HPDE6-E6E7 (cell line): ENCODE data around the gene KNCN.

Experiments
- DNase-seq: peaks from one replicate; pipeline ENCODE4 v3.0.0; 2011; ENCODE audit warnings: missing footprints; ENCODE audit errors: extremely low spot score

KNCN gene

DNA sequence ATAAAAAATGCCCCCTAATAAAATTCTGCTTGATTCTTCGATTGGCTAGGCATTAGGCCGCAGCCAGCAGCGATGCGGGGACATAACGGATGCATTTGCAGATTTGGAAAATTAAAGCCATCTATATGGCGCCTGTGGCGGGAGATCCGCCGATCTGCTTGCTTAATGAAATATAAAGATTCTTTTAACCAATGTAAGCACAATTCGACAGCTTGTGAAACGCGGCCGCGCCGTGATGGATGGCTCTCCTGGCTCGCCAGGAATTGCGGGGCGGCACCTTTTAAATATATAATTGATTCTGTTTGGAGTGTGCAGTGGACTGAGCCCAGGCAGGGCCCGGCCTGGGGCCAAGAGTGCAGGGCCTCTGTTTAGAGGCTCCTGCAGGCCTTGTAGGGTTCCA is 53.8 kb downstream of the KNCN start:
- no peak for DNase-seq

DNA sequence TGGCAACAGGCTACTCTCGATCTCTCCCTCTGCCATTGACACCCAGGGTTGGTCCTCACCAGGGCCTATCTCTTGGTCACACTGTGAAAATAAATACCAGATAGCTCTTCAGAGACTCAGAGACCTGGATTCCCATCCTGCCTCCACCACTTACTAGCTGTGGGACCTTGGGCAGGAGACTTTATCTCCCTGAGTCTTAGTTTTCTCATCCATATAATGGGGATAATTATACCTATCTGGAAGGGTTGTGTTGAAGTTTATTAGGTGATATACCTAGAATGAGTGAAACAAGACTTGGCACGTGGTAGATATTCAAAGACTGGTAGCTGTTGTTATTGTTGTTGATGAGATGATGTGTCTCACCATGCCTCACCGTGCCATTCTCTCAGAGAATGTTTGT is 54.4 kb downstream of the KNCN start:
- no peak for DNase-seq

DNA sequence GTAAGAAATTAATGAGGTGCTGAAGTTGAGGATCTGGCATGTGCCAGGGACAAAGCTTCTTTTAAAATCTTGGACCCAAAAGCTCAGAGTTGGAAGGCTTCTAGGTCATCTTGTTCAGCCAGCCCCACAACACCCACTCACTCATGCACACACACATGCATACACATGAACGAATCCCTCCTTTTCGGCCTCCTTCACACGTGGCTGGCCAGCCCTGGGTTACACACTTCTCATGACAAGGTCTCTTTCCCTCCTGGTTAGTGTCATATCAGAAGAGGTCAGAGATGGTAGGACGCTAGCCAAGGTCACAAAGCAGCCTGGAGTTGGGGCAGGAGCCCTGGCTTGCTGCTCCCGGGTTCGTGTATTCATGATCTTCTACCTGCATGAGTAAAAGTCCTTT is 54.9 kb downstream of the KNCN start:
- no peak for DNase-seq

DNA sequence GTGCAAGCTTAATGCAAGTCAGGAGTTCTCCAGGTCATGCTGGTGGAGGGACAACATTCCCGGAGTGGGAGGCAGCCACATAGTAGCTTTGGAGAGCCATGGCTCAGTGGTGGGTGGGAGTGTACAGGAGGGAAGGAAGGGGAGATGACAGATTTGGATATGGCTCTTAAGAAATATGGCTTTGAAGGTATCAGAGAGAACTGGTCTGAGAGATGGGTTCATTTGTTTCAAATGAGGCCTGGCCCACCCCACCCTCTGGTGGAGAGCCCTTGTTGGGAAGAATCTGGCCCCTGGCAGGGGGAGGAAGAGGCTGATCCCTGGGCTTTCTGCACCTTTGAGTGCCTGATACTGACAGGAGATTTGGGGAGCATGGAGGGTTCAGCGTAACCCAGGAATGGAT is 55.7 kb downstream of the KNCN start:
- DNase-seq, result no peak
